ENCODE measurements around the gene MRTFB. TPM values are rescaled to one million over a fixed set of nuclear protein-coding genes. Genes with fewer than 3 reads are reported as not detected.

The MRTFB gene
- total and polyA plus RNA-seq, 2 of the 13 experiments (the other 11 are each of a cell fraction or from before 2014, with no cell fraction given): 11.4 to 14.0 TPM

GRCh38 chr16:14285513-14286367 is 214.6 kb downstream of the MRTFB start (continued):
- TF ChIP-seq ZNF18 (CRISPR knock-in tag; IDR thresholded peaks at IDR 0.05; ENCODE audit: insufficient replicate concordance) (peak; percentile 91), ELF4 (CRISPR knock-in tag; IDR thresholded peaks at IDR 0.05; ENCODE audit: borderline replicate concordance) (no peak), ZNF703 (CRISPR knock-in tag; IDR thresholded peaks at IDR 0.05; ENCODE audit: borderline replicate concordance) (no peak; the same call in 1 of the 2 replicates), ZNF12 (CRISPR knock-in tag; IDR thresholded peaks at IDR 0.05) (peak; percentile 83; the same call in 1 of the 2 replicates), E2F2 (CRISPR knock-in tag; IDR thresholded peaks at IDR 0.05; ENCODE audit: borderline replicate concordance) (peak; percentile 64), MAZ (IDR thresholded peaks at IDR 0.05; ENCODE audit: borderline replicate concordance, low read depth, low read length) (peak; percentile 96), MAZ (CRISPR knock-in tag; IDR thresholded peaks at IDR 0.05; ENCODE audit: low read depth) (peak; percentile 99), MIER2 (CRISPR knock-in tag; IDR thresholded peaks at IDR 0.05) (peak; percentile 86; the same call in 1 of the 2 replicates), SP1 (IDR thresholded peaks at IDR 0.05) (no peak), SP1 (CRISPR knock-in tag; IDR thresholded peaks at IDR 0.05) (peak; percentile 95), KDM5B (CRISPR knock-in tag; IDR thresholded peaks at IDR 0.05; ENCODE audit: borderline replicate concordance) (peak; percentile 85; the same call in 1 of the 2 replicates), ZNF550 (CRISPR knock-in tag; IDR thresholded peaks at IDR 0.05; ENCODE audit: borderline replicate concordance) (peak; percentile 96; the same call in 1 of the 2 replicates), ZNF44 (CRISPR knock-in tag; IDR thresholded peaks at IDR 0.05) (peak; percentile 59; the same call in 1 of the 2 replicates), JDP2 (CRISPR knock-in tag; IDR thresholded peaks at IDR 0.05; ENCODE audit: borderline replicate concordance) (no peak), LRRFIP1 (CRISPR knock-in tag; conservative IDR thresholded peaks at IDR 0.05) (0 out of 2 replicates have a peak, but pooled peaks have one; percentile 85), MED13 (CRISPR knock-in tag; IDR thresholded peaks at IDR 0.05) (no peak; the same call in 1 of the 2 replicates), GLMP (CRISPR knock-in tag; IDR thresholded peaks at IDR 0.05; ENCODE audit: borderline replicate concordance) (no peak), IKZF1 (IDR thresholded peaks at IDR 0.05) (no peak), ZNF761 (CRISPR knock-in tag; conservative IDR thresholded peaks at IDR 0.05) (peak; percentile 99), ZNF333 (CRISPR knock-in tag; IDR thresholded peaks at IDR 0.05; ENCODE audit: borderline replicate concordance) (no peak; the same call in 1 of the 2 replicates), PLRG1 (conservative IDR thresholded peaks at IDR 0.05) (no peak)

All from HepG2 (cell line).